Fibroblast of villous mesenchyme (primary cell): ENCODE results near the gene NCOA3. TPM values are rescaled to one million over a fixed set of nuclear protein-coding genes. Genes with fewer than 3 reads are reported as not detected.

Experiments used
- DNase-seq: peaks from one replicate; pipeline ENCODE4 v3.0.0-alpha.2; 2010; ENCODE audit warnings: low read depth
- H3K4me3 ChIP-seq: 2 replicates; pipeline ENCODE4 v1.5.1; 2011; ENCODE audit warnings: low read depth, mild to moderate bottlenecking, low read length
- CTCF ChIP-seq: IDR thresholded peaks from 2 replicates; pipeline ENCODE4 v1.5.1; 2012; ENCODE audit warnings: low read depth, mild to moderate bottlenecking, low read length; ENCODE audit not compliant: insufficient read depth
- total RNA-seq: library from RNA; depleted of rRNA; stranded (reverse); fragments of >200 nt; gene quantifications from 2 replicates; pipeline ENCODE4 v1.2.3, GENCODE V29; 2012

The NCOA3 gene
- total RNA-seq, 1 donor = 63.0 TPM

GRCh38 chr20:47609001-47609400 lies 107.3 kb downstream of the NCOA3 start:
- no peak for TF ChIP-seq CTCF
- no peak overlapping the region for H3K4me3 ChIP-seq
- DNase-seq = no peak

- DNase-seq = peak; percentile 82
- no peak overlapping the region for H3K4me3 ChIP-seq
- no peak for TF ChIP-seq CTCF
These were observed 108.7 kb downstream of the NCOA3 start for GRCh38 chr20:47610247-47610944.

- TF ChIP-seq CTCF = no peak
- H3K4me3 ChIP-seq = no peak overlapping the region
- DNase-seq = no peak
These were observed 109.2 kb downstream of the NCOA3 start for GRCh38 chr20:47610945-47611250.

- no peak for TF ChIP-seq CTCF
- no peak for DNase-seq
- H3K4me3 ChIP-seq = no peak overlapping the region
These were observed 110.1 kb downstream of the NCOA3 start for GRCh38 chr20:47611785-47612184.

GRCh38 chr20:47612670-47613069 lies 111.0 kb downstream of the NCOA3 start:
- no peak for DNase-seq
- no peak overlapping the region for H3K4me3 ChIP-seq
- no peak for TF ChIP-seq CTCF

GRCh38 chr20:47614703-47615309 lies 113.1 kb downstream of the NCOA3 start:
- no peak for DNase-seq
- no peak for TF ChIP-seq CTCF
- H3K4me3 ChIP-seq = no peak overlapping the region

GRCh38 chr20:47618479-47618878 lies 116.8 kb downstream of the NCOA3 start:
- TF ChIP-seq CTCF = no peak
- no peak overlapping the region for H3K4me3 ChIP-seq
- no peak for DNase-seq
